ENCODE results near the gene ANK2.
A peak's percentile ranks its signal among the peaks of the same experiment; 100 is the strongest.
"Not testable (repeated sequence)": the region's sequence is repeated elsewhere in the genome, so short reads cannot be mapped to it uniquely, and the experiment has no call there.

Gene ANK2

DNA sequence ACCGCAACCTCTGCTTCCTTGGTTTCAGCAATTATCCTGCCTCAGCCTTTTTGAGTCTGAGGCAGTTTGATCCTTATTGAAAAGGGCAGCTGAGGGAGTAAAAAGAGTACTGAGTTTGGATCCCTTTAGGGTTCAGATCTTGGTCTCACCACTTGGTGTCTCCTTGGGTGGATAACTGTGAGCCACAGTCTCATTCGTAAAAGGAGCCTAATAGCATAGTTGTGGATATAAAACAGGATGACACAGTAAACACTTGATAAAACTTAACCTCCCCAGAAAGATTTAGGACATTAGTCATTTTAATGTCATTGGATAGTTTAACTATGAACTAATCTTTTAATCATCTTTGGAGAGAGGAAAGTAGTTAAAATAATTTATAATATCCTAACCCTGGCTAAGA is 173.0 kb downstream of the ANK2 start:
- no peak for DNase-seq

DNA sequence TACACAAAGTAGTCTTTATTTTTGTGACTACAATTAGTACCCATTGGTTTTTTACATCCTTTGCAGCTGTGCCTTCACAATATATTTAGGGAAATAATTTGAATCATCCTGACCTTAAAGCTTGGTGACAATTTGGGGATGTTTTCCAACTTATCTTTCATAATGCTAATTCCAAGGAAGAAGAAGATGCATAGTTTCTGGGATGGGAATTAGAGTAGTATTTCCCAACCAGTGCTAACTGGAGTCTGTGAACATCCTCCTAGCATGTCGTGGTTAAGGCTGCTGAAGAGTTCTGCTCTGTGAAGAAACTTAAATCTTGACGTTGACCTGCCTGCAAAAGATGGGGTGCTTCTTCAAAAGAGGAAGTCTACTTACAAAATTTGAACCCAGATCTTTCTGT is 173.5 kb downstream of the ANK2 start:
- no peak for DNase-seq

DNA sequence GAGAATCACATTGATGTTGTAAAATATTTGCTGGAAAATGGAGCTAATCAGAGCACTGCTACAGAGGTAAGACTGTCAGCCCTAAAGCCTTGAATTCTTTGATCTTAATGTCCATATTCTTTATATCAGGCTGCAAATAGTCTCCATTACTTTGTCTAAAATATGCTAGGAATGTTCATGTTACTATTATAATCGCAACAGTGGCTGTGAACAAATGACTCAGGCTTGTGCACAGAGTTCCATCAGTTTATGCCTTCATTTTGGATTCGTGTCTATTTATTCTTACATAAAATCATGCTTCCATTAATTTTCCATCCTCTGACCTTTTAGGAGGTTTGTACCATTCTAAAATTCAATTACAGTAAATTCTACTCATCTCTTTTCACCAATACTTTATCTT is 182.7 kb downstream of the ANK2 start:
- no peak for DNase-seq

DNA sequence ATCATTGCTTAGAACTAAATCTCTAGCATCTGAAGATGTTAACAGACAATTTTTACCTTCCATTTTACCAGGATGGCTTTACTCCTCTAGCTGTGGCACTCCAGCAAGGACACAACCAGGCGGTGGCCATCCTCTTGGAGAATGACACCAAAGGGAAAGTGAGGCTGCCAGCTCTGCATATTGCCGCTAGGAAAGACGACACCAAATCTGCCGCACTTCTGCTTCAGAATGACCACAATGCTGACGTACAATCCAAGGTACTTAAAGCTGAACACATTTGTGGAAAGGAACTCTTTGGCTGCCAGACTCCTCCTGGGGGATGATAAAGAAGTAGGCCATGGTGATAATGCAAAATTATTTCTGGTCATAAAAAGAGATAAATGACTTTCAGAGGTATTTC is 187.5 kb downstream of the ANK2 start:
- no peak for DNase-seq

DNA sequence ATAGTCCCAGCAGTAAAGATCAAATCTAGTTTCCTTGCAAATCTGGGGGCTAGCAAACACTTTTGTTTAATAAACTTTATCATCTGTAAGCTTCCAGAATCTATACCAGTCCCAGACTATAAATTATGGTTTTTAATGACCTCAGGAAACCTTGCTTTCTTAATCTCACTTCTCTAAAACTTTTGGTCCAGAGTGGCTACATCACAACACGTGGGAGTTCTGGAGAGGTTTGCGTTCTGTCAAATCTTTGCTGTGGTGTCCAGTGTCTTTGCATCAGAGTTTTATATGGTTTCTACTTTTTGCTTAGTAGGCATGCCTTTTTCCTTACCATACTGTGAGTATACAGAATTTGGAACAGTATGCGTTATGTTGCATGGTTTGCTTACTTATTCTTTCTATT is 193.9 kb downstream of the ANK2 start:
- DNase-seq = no peak

DNA sequence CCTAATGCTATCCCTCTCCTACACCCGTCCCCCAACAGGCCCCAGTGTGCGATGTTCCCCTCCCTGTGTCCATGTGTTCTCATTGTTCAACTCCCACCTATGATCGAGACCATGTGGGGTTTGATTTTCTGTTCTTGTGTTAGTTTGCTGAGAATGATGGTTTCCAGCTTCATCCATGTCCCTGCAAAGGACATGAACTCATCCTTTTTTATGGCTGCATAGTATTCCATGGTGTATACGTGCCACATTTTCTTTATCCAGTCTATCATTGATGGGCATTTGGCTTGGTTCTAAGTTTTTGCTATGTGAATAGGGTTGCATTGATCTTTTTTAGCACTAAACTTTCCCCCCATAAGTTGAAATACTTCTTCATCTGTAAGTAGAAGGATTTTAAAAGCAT is 195.3 kb downstream of the ANK2 start:
- not testable (repeated sequence) for DNase-seq

DNA sequence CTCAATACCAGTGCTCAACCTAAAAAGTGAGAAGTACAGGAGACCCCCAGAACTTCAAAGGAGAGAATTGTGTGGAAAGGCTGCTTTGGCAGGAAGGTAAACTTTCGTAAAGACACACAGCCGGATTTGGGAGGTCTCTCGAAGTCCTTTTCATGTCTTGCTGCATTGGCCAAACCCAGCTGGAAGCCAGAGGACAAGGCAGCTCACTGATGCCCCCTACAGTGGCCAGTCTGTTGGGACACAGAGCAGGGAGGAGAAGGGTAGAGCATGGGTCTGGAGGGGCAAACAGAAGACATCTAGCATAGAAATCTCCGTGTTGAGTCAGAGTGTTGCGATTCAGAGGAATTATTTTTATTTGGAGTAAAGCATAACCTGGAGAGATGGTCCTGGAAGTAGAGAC is 198.9 kb downstream of the ANK2 start:
- no peak for DNase-seq

DNA sequence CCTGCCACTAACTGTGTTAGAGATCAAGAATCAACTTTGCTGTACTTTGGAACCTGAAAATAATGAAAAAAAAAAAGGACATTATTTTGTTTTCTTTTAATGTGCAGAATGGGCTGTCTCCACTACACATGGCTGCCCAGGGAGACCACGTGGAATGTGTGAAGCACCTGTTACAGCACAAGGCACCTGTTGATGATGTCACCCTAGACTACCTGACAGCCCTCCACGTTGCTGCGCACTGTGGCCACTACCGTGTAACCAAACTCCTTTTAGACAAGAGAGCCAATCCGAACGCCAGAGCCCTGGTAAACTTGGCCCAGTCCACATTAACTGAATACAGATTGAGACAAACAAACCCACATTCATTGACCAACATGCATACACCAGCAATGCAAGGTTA is 206.2 kb downstream of the ANK2 start:
- no peak for DNase-seq

DNA sequence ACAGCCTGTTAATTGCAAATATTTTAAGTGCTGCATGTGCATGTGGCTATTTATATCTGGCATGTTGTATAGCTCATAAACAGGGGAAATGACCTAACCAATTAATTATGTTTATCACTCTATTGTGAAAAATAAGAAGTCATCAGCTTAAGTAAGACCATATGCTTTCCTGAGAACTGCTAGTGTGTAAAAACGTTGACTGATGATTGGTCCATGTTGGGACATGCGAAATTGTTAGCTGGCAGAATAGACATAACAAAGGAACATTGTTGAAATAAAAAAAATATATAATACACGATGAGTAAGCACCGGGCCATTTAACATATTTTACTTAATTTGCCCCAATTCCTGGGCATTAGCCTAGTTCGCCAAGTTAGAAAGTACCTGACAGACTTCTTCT is 207.5 kb downstream of the ANK2 start:
- no peak for DNase-seq

DNA sequence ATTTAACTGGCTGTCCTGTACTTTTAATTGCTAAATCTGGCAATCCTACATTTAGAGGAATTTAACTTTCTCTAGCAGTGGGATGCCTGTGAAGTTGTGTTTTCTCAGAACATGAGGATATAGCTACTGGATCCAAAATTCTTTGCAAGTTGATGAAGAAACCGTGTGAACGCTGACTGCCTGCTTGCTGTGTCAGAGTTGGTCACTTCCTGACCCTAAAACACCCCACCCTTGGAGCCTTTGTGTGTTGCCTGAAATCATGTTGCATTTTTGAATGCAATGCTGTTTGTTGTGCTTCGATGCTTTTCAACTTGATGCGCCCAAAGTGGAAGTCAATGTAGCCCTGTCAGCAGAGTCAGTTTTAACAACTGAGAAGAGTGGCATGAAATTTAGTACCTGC is 211.2 kb downstream of the ANK2 start:
- no peak for DNase-seq

DNA sequence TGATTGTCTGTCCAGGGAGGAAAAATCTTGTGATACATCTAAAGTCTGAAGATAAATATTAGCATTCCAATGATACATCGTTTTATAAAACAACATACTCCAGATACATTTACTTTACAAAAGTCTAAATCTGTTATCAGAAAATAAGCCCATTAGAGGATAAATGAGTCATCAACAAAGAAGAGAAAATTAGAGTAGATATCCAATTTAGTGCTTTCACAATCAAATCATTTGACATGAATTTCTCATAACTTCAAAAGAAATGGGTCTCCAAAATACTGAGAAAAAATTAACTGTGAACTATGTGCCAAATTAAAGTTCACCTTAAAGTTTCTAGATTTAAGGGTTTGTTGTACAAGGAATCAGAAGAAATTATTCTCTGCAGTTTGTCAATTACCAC is 213.8 kb downstream of the ANK2 start:
- no peak for DNase-seq

DNA sequence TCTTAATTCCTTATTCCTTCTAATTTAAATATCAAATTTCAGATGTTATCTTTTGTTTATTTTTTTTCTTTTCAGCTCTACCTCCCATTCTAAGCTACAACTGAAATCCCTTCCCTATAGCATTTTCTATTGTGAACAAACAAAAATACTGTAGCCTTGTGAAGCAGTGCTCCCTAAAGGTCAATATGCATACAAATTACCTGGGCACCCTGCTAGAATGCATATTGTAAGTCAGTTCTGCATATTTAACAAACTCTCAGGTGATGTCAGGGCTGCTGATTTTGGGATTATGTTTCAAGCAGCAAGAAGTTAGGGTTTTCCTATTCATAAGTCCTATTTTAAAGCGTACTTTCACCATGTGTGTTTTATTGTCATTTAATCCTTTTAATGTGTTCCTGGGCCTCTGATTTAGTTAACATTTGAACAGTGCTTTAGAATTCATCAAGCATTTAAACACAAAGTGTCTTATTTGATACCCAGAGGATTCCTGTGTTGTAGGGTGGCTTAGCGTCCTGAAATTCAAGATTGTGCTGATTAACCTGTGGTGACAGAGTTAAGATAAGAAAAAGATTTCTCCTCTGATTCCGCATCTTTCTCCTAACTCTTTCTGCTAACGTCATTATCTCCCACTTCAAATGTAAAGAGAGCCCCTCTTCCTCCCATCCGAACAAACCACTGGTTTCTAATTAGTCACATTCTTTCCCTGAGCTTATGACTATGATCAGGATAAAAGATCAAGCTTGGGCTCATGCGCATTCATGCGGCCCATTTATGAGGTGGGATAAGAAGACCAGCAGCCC is 221.3 kb downstream of the ANK2 start:
- DNase-seq = no peak

DNA sequence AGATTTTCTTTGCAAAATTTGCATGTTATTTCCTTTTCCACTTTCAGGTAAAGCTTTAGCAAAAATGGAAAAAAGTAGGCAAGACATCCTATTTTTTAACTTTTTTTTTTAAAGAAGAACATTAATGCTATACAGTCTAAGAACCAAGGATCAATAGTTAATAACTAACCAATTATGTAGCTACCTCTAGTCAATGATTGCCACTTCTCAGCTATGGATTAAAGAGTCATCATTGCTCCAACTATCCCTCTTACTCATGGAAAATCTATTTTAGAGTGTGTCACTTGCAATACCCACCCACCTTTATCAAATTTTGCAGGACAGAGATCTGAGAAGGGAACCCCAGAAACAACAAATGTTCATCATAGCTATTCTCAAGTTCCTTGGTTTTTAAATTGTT is 223.1 kb downstream of the ANK2 start:
- DNase-seq = no peak

DNA sequence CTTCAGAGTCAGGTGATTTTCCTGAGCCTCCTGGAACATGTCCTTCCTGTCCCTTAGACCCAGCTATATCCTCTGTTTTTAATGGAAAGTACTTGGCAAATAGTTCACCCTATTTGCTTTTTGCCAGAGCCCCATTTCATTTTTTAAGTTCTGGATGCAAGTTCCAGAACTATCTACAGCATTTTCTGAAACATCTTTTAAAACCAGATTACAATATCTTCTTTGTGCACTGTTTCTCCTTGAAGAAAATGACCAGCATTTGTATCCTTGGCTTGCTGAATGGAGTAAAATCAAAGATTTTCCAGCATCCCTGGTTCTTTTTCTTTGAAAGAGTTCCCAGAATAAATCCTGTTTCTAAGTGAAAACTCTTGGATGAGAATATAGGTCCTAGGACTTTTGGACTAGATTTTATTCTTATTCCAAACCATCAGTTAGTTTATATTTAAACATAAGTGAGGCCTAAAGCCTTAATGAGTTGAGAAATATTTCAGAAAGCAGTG is 224.3 kb downstream of the ANK2 start:
- no peak for DNase-seq

DNA sequence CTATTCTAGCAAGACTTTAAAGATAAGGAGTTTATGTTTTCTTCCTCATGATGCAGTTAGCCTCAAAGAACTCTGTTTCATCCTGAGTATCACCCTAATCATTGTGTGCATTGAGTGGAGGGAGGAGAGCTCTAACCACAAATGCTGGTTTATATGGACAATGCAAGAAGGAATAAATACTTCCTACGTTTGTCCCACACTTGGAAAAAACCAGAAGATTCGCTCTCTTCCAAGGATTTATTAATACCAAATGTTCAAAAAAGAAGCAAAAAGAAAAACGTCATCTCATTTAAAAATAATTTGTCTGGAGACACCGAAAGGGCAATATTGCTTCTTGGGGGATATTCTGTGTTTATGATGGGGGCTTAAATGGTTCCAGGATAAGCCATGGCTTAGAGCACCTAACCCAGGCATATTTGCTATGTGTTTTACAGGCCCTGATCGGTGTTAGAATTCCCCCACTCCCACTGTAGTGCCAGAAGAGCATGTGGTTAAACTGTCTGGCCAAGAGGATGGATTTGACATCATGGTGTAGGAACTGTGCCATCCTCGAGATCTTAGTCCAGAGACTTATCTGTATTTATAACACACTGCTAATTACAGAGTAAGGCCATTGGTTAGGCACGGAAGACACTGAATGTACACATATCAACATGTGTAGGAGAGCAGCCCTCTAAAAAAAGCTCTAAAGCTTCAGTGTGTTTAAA is 227.2 kb downstream of the ANK2 start:
- no peak for DNase-seq

DNA sequence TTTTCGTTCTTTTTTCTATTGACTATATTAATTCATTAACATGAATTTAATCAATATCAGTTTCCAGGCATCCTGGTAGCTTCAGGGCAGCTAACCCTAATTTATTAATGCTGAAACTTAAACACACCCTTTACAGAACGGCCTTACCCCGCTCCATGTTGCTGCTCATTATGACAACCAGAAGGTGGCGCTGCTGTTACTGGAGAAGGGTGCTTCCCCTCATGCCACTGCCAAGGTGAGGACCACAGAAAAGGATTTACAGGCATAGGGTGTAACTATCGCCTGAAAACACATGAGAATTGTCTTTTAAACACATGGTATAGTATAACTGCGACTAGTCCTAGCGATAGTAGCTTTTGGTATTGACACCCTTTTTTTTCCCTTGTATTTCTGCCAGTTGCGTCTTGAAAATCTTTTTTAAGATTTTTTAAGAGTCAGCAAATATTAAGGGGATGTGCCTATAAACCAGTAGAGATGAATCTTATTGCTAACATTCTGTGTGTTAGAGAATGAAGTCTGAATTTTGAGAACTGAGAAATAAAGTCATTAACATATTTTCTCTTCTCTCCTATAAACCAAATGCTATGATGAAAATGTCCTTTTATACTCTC is 229.0 kb downstream of the ANK2 start:
- peak; percentile 43 for DNase-seq

DNA sequence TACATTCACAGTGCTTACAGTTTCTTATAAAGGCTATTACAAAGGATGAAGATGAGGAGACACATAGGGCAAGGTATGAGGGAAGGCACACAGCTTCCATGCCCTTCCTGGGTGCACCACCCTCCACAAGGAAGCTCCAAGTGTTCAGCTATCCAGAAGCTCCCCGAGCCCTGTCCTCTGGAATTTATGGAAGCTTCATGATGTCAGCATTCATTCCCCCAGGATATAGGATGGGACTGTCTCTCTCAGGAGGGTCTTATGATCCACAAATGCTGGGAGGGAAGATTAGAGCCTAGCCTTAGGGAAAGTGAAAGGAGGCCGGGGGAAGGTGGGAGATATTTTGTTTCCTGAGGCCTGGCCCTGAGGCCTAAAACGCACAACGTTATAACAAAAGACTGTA is 236.0 kb downstream of the ANK2 start:
- DNase-seq = no peak

DNA sequence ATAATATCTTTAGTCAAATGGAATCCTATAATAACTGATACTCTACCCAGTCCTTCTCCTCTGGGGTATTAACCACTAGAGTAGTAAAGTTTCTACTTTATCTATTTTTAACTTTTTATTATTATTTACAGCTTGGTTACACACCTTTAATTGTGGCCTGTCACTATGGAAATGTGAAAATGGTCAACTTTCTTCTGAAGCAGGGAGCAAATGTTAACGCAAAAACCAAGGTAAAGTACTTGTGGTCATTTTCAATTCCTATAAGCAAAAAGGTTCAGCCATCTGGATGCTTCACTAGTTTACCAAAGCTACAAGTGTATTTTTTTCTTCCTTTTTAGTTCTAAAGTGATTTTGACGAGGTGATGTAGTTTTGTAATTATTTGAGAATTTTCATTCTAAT is 238.8 kb downstream of the ANK2 start:
- no peak for DNase-seq

DNA sequence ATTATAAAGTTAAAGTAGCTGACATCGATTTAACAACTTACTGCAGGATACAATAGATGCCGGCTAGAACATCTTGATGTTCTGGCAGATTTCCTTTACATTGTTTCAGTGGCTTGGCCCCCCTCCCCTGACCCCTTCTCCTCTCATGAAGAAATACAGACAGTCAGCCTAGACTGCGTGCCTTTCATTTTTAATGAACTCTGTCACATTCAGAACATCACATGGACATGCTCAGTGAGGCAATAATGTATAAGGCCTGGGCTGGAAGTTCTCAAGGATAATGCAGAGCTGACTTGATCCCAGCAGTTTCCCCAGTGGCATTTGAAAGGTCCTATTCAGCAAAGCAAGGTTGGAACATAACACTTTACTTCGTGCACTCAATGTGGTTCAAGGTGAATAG is 239.2 kb downstream of the ANK2 start:
- no peak for DNase-seq

DNA sequence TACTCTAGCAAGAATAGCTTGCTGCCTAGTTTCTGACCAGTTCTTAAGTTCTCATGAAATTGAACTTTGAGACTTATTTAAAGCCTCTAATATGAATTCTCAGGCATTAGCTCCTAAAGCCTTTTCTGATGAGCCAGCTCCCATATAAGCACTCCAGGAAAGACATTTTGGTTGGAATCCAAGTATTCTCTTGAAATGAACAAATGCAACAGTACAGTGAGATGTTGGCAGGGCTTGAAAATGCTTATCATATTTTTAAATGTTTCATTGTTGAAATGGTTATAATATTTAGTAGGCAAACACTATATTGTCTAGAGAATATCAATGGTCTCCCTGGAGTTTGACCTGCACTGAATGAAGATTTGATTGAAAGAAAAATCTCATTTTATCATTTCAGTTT is 240.3 kb downstream of the ANK2 start:
- no peak for DNase-seq

DNA sequence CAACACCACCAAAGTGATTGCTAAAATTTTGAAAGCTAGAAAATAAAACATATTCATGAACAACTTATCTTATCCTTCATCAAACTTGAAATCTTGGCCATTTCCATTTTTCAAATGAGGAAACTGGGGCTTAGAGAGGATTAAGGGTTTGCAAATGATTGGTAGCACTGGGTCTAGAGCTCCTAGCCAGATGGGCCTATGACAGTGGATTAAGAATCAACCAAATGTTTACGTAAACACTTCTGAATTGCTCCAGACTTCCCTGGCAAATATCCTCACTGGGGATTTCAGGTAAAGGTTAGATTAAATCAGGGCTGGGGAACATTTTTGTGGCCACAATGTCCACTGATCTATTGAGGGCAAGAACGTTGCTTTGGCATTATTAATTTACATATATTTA is 241.2 kb downstream of the ANK2 start:
- no peak for DNase-seq

DNA sequence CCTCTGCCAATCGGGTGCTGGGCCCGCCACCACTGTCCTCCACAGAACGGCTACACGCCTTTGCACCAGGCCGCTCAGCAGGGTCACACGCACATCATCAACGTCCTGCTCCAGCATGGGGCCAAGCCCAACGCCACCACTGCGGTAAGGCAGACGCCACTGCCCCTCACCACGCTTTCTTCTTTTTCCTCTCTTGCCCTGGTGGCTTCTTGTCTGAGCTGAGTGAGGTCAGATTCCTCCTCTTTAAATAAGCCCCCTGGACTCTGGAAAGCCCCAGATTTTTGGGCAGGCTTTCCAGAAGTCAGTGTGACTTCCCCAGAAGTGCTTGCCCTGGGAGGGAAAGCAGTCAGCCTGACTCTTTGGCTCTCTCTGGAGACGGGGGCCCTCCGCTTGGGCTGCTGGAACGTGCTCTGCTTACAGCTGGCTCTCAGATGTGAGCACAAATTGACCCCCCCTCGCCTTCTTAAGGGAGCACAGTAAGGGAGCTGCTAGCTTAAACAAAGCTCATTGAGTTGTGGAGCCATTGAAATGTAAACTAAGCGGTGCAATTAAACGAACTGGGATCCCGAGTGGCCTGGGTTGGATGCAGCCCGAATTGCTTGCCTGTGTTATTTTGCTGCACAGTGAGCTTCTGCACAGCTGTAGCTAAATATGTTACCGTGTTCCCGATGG is 243.1 kb downstream of the ANK2 start:
- no peak for DNase-seq

DNA sequence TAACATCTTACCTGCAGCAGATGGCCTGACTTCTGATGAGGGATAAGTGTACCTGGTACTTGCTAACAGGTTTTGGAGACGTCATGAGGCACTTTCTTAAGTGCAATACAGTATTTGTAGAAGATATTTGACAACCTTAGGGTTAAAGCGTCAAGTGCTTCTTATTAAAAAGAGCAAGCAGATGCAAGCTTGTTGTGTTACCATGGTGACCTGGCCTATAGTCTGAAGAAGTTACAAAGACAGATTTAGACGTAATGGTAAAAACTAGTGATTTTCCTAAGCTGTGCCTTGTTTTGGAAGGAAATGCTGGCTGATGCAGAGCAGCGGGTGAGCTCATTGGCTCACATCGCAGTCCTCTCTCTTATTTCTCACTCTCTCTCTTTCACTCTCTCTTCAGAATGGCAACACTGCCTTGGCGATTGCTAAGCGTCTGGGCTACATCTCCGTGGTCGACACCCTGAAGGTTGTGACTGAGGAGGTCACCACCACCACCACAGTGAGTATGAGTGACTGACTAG is 243.6 kb downstream of the ANK2 start:
- DNase-seq = no peak

Data from CD4-positive, alpha-beta T cell treated with Interleukin-17A for 1 hour (primary cell).